PC-9 (cell line): Measurements from ENCODE around the gene GSTO2.

Source experiments
- CTCF ChIP-seq: fragments of 200-600 bp; sonication (generic); conservative IDR thresholded peaks from 2 replicates; pipeline ENCODE4 v1.6.1; 2017; ENCODE audit warnings: mixed run types, antibody characterized with exemption, mild to moderate bottlenecking, moderate library complexity
- EZH2 ChIP-seq: fragments of 200-600 bp; sonication (generic); IDR thresholded peaks from 2 replicates; pipeline ENCODE4 v1.8.0; 2017; ENCODE audit warnings: antibody characterized with exemption, low read depth

- TF ChIP-seq CTCF (no peak), EZH2 (no peak)
Measured at GRCh38 chr10:104303594-104304355, 34.8 kb downstream of the GSTO2 start.
